GM12873 (cell line): ENCODE results near the gene NTSR1.

Experiments
- CTCF ChIP-seq: IDR thresholded peaks from 2 replicates; pipeline ENCODE4 v1.5.1; 2012; ENCODE audit warnings: low read depth, mild to moderate bottlenecking, moderate library complexity, low read length, control low read depth; ENCODE audit not compliant: insufficient read depth; ENCODE audit errors: missing control alignments

The NTSR1 gene

GRCh38 chr20:62711703-62712101, 3.1 kb downstream of the NTSR1 start:
- no peak for TF ChIP-seq CTCF

GRCh38 chr20:62712606-62713005, 4.0 kb downstream of the NTSR1 start:
- TF ChIP-seq CTCF, result no peak

GRCh38 chr20:62714006-62714405, 5.4 kb downstream of the NTSR1 start:
- no peak for TF ChIP-seq CTCF

- TF ChIP-seq CTCF, result no peak
These were observed 6.2 kb downstream of the NTSR1 start for GRCh38 chr20:62714799-62715198.

- no peak for TF ChIP-seq CTCF
These were observed 6.6 kb downstream of the NTSR1 start for GRCh38 chr20:62715201-62715600.

- no peak for TF ChIP-seq CTCF
These were observed 7.7 kb downstream of the NTSR1 start for GRCh38 chr20:62716198-62716940.

- no peak for TF ChIP-seq CTCF
These were observed 8.3 kb downstream of the NTSR1 start for GRCh38 chr20:62716941-62717310.

- TF ChIP-seq CTCF, result no peak
These were observed 9.3 kb downstream of the NTSR1 start for GRCh38 chr20:62717933-62718332.
